ENCODE data around the gene FBXL3. TPM values are rescaled to one million over a fixed set of nuclear protein-coding genes. Genes with fewer than 3 reads are reported as not detected.

The FBXL3 gene
- total and polyA plus RNA-seq, 4 donors, result 10.2 to 60.4 (median 28.1) TPM

GRCh38 chr13:76975863-76976262 lies 51.1 kb downstream of the FBXL3 start:
- DNase-seq (ENCODE audit: low spot score), result no peak
- H3K9me3 ChIP-seq (ENCODE audit: control insufficient read depth in 4 of 4, low read length in 3 of 4), result no peaks in the 10 kb centered on the region
- peaks cover 0 to 6% (median 0%) of the 10 kb centered on the region in 4 donors for H3K27me3 ChIP-seq (ENCODE audit: control insufficient read depth in 4 of 4, insufficient read depth in 4 of 4, low read length in 3 of 4)
- 89% methylated on average over 6 of the region's 6 CpGs for WGBS
- no peak overlapping the region for H3K9ac ChIP-seq (ENCODE audit: low read depth in 1 of 2, low read length in 2 of 2)
- no peak overlapping the region for H3K4me3 ChIP-seq (ENCODE audit: low read depth in 1 of 3, low read length in 3 of 3)
- no peak overlapping the region for H3K27ac ChIP-seq (ENCODE audit: low read depth in 1 of 2, low read length in 2 of 2)
- H3K4me1 ChIP-seq (ENCODE audit: control insufficient read depth in 4 of 4, insufficient read depth in 4 of 4, low read length in 3 of 4), result peaks cover 0 to 8% (median under 1%) of the 10 kb centered on the region in 4 donors
- TF ChIP-seq RAD21 (IDR thresholded peaks at IDR 0.05) (no peak), TAF1 (conservative IDR thresholded peaks at IDR 0.05) (no peak), ZBTB33 (IDR thresholded peaks at IDR 0.05) (no peak), HNF4G (IDR thresholded peaks at IDR 0.05) (no peak), HNF4A (conservative IDR thresholded peaks at IDR 0.05) (no peak), JUND (IDR thresholded peaks at IDR 0.05) (no peak), YY1 (IDR thresholded peaks at IDR 0.05) (no peak), GABPA (IDR thresholded peaks at IDR 0.05 in 1 of 2, conservative IDR thresholded peaks at IDR 0.05 in 1 of 2) (no peak), REST (IDR thresholded peaks at IDR 0.05) (no peak), SP1 (IDR thresholded peaks at IDR 0.05) (no peak), ATF3 (IDR thresholded peaks at IDR 0.05) (no peak), EGR1 (IDR thresholded peaks at IDR 0.05; ENCODE audit: low read depth in 2 of 2) (no peak), NR2F2 (IDR thresholded peaks at IDR 0.05) (no peak)
- H3K36me3 ChIP-seq (ENCODE audit: control insufficient read depth in 4 of 4, insufficient read depth in 3 of 4, low read depth in 1 of 4, low read length in 3 of 4), result no peaks in the 10 kb centered on the region

GRCh38 chr13:76974618-76974975 lies 52.4 kb downstream of the FBXL3 start:
- H3K36me3 ChIP-seq (ENCODE audit: control insufficient read depth in 4 of 4, insufficient read depth in 3 of 4, low read depth in 1 of 4, low read length in 3 of 4), result no peaks in the 10 kb centered on the region

More at GRCh38 chr13:76974618-76974975, 52.4 kb downstream of the FBXL3 start:
- no peaks in the 10 kb centered on the region for H3K4me1 ChIP-seq (ENCODE audit: control insufficient read depth in 4 of 4, insufficient read depth in 4 of 4, low read length in 3 of 4)
- H3K9ac ChIP-seq (ENCODE audit: low read depth in 1 of 2, low read length in 2 of 2), result no peak overlapping the region
- no peaks in the 10 kb centered on the region for H3K9me3 ChIP-seq (ENCODE audit: control insufficient read depth in 4 of 4, low read length in 3 of 4)
- TF ChIP-seq FOXA1 (IDR thresholded peaks at IDR 0.05), result no peak
- no peak overlapping the region for H3K4me3 ChIP-seq (ENCODE audit: low read depth in 1 of 3, low read length in 3 of 3)
- H3K27me3 ChIP-seq (ENCODE audit: control insufficient read depth in 4 of 4, insufficient read depth in 4 of 4, low read length in 3 of 4), result peaks cover 0 to 6% (median 0%) of the 10 kb centered on the region in 4 donors
- 85% methylated on average over 3 of the region's 3 CpGs for WGBS
- DNase-seq (ENCODE audit: low spot score), result no peak
- H3K27ac ChIP-seq (ENCODE audit: low read depth in 1 of 2, low read length in 2 of 2), result no peak overlapping the region

Data from liver (tissue), 9 donors.